Progenitor cell of endocrine pancreas (in vitro differentiated cells): Measurements from ENCODE around the gene ADISSP. TPM values are rescaled to one million over a fixed set of nuclear protein-coding genes. Genes with fewer than 3 reads are reported as not detected.
A peak's percentile ranks its signal among the peaks of the same experiment; 100 is the strongest.

Source experiments
- DNase-seq: peaks from one replicate; pipeline ENCODE4 v3.0.0; 2021; ENCODE audit warnings: low spot score; ENCODE audit not compliant: unreplicated experiment
- H3K27ac Mint-ChIP-seq: 2 replicates; pipeline ENCODE4 v1.8.0; 2021; ENCODE audit warnings: mild to moderate bottlenecking, moderate library complexity, mixed read lengths
- H3K27me3 Mint-ChIP-seq: 2 replicates; pipeline ENCODE4 v1.8.0; 2021; ENCODE audit warnings: mixed read lengths
- H3K36me3 Mint-ChIP-seq: 2 replicates; pipeline ENCODE4 v1.8.0; 2022; ENCODE audit warnings: mixed read lengths; ENCODE audit not compliant: insufficient read depth
- H3K4me1 Mint-ChIP-seq: 2 replicates; pipeline ENCODE4 v1.8.0; 2021; ENCODE audit warnings: low read depth, mixed read lengths
- H3K4me3 Mint-ChIP-seq: 2 replicates; pipeline ENCODE4 v1.8.0; 2021; ENCODE audit warnings: low read depth, mild to moderate bottlenecking, moderate library complexity, mixed read lengths
- H3K9me3 Mint-ChIP-seq: 2 replicates; pipeline ENCODE4 v1.8.0; 2021; ENCODE audit warnings: low read depth, mixed read lengths
- CTCF ChIP-seq: fragments of 200-600 bp; sonication (generic); IDR thresholded peaks from one replicate; pipeline ENCODE4 v1.5.0; 2021; ENCODE audit warnings: antibody characterized with exemption, mild to moderate bottlenecking; ENCODE audit not compliant: unreplicated experiment
- total RNA-seq: library from RNA; stranded (reverse); gene quantifications from 2 replicates; pipeline ENCODE4 v1.2.1, GENCODE V29; 2021

Gene ADISSP
- total RNA-seq, 1 donor from 2014 or later, result 18.9 TPM

- Mint-ChIP-seq H3K9me3 (no peaks in the 10 kb centered on the region), H3K27ac (no peak overlapping the region), H3K36me3 (no peaks in the 10 kb centered on the region), H3K4me3 (peak overlapping the region; percentile 64), H3K27me3 (peaks cover 16% of the 10 kb centered on the region), H3K4me1 (peaks cover 8% of the 10 kb centered on the region)
- TF ChIP-seq CTCF, result no peak
- DNase-seq, result no peak
Measured at GRCh38 chr20:3766422-3767109, 987 bp downstream of the ADISSP start.

GRCh38 chr20:3765171-3765882 lies 2.2 kb downstream of the ADISSP start:
- Mint-ChIP-seq H3K36me3 (no peaks in the 10 kb centered on the region), H3K4me1 (peaks cover 8% of the 10 kb centered on the region), H3K4me3 (no peak overlapping the region), H3K27ac (no peak overlapping the region), H3K9me3 (no peaks in the 10 kb centered on the region), H3K27me3 (peaks cover 15% of the 10 kb centered on the region)
- no peak for TF ChIP-seq CTCF
- DNase-seq, result no peak

GRCh38 chr20:3764659-3765058 lies 2.9 kb downstream of the ADISSP start:
- peak overlapping the region; percentile 22 for H3K27ac Mint-ChIP-seq
- H3K36me3 Mint-ChIP-seq, result no peaks in the 10 kb centered on the region
- H3K27me3 Mint-ChIP-seq, result peaks cover 15% of the 10 kb centered on the region
- no peak for TF ChIP-seq CTCF
- H3K9me3 Mint-ChIP-seq, result no peaks in the 10 kb centered on the region
- H3K4me1 Mint-ChIP-seq, result peaks cover 8% of the 10 kb centered on the region
- H3K4me3 Mint-ChIP-seq, result no peak overlapping the region
- DNase-seq, result no peak

- peaks cover 6% of the 10 kb centered on the region for H3K4me1 Mint-ChIP-seq
- no peak overlapping the region for H3K4me3 Mint-ChIP-seq
- peak overlapping the region; percentile 22 for H3K27ac Mint-ChIP-seq
- H3K27me3 Mint-ChIP-seq, result peaks cover 15% of the 10 kb centered on the region
- H3K36me3 Mint-ChIP-seq, result no peaks in the 10 kb centered on the region
- no peaks in the 10 kb centered on the region for H3K9me3 Mint-ChIP-seq
- TF ChIP-seq CTCF, result no peak
- no peak for DNase-seq
Measured at GRCh38 chr20:3763671-3764601, 3.6 kb downstream of the ADISSP start.
